IMR-90 (cell line): ENCODE data around the gene SMIM44. TPM values are rescaled to one million over a fixed set of nuclear protein-coding genes. Genes with fewer than 3 reads are reported as not detected.

Experiments used
- ATAC-seq: fragments of 200-7000 bp; cut with Tn5 transposase; 2 replicates; pipeline ENCODE4 v1.9.1; 2020; ENCODE audit warnings: low read depth, mild to moderate bottlenecking, moderate library complexity
- BruUV-seq: library from RNA; stranded (reverse); fragments of 400-500 nt; replicated peaks from 2 replicates; lab custom pipeline; 2021; lab: Mats Ljungman, UMichigan
- CTCF ChIA-PET: fragments of 300-600 bp; formaldehyde crosslinking; extraction: SDS; loops from one replicate; lab custom pipeline; 2021; ENCODE audit warnings: antibody characterized with exemption; lab: Yijun Ruan, JAX
- POLR2A ChIA-PET: fragments of 300-600 bp; sonication (Branson Sonifier 250); formaldehyde crosslinking; loops from one replicate; lab custom pipeline; 2022; ENCODE audit warnings: antibody characterized with exemption; ENCODE audit not compliant: unreplicated experiment; lab: Charles Lee
- DNase-seq: peaks from one replicate; pipeline ENCODE4 v3.0.0; 2013
- H2AFZ ChIP-seq: replicated peaks from 2 replicates; pipeline ENCODE3; 2013; ENCODE audit warnings: low read length, mild to moderate bottlenecking; ENCODE audit not compliant: poor library complexity
- H2AK5ac ChIP-seq: 2 replicates; pipeline ENCODE4 v1.6.1; 2013; ENCODE audit warnings: low read depth, low read length, inconsistent platforms
- H2AK9ac ChIP-seq: replicated peaks from 2 replicates; pipeline ENCODE3; 2013; ENCODE audit warnings: mild to moderate bottlenecking, low read depth, low read length, moderate library complexity; ENCODE audit not compliant: poor library complexity
- H2BK120ac ChIP-seq: 2 replicates; pipeline ENCODE4 v1.6.1; 2013; ENCODE audit warnings: low read depth, low read length, inconsistent platforms
- H2BK15ac ChIP-seq: 3 replicates; pipeline ENCODE4 v1.6.1; 2013; ENCODE audit warnings: low read depth, low read length, inconsistent platforms
- H2BK20ac ChIP-seq: 2 replicates; pipeline ENCODE4 v1.6.1; 2013; ENCODE audit warnings: low read depth, mild to moderate bottlenecking, inconsistent platforms, low read length, moderate library complexity
- H2BK5ac ChIP-seq: 2 replicates; pipeline ENCODE4 v1.6.1; 2013; ENCODE audit warnings: mild to moderate bottlenecking, low read depth, low read length, inconsistent platforms; ENCODE audit not compliant: poor library complexity, severe bottlenecking
- H3K14ac ChIP-seq: replicated peaks from 2 replicates; pipeline ENCODE4 v1.6.1; 2013; ENCODE audit warnings: low read depth, low read length, inconsistent platforms
- H3K18ac ChIP-seq: 2 replicates; pipeline ENCODE4 v1.6.1; 2013; ENCODE audit warnings: low read depth, low read length, control low read depth
- H3K23ac ChIP-seq: 2 replicates; pipeline ENCODE4 v1.6.1; 2013; ENCODE audit warnings: low read depth, low read length, inconsistent platforms
- H3K27ac ChIP-seq: 2 replicates; pipeline ENCODE4 v1.5.1; 2013; ENCODE audit warnings: mild to moderate bottlenecking, control low read depth, low read length; ENCODE audit not compliant: insufficient read depth
- H3K27me3 ChIP-seq: 2 replicates; pipeline ENCODE4 v1.6.1; 2013; ENCODE audit warnings: low read length; ENCODE audit not compliant: control insufficient read depth, insufficient read depth
- H3K36me3 ChIP-seq: 2 replicates; pipeline ENCODE4 v1.6.1; 2013; ENCODE audit warnings: low read length, mixed read lengths; ENCODE audit not compliant: control insufficient read depth, insufficient read depth
- H3K4ac ChIP-seq: 2 replicates; pipeline ENCODE4 v1.6.1; 2013; ENCODE audit warnings: low read depth, low read length, inconsistent platforms
- H3K4me1 ChIP-seq: 2 replicates; pipeline ENCODE4 v1.6.1; 2013; ENCODE audit warnings: low read length, mixed read lengths; ENCODE audit not compliant: control insufficient read depth, insufficient read depth
- H3K4me2 ChIP-seq: 2 replicates; pipeline ENCODE4 v1.6.1; 2013; ENCODE audit warnings: low read depth, mild to moderate bottlenecking, control low read depth, low read length, moderate library complexity
- H3K4me3 ChIP-seq: 2 replicates; pipeline ENCODE4 v1.5.1; 2013; ENCODE audit warnings: low read depth, mild to moderate bottlenecking, control low read depth, low read length, moderate library complexity; ENCODE audit not compliant: insufficient read depth
- H3K56ac ChIP-seq: 2 replicates; pipeline ENCODE4 v1.6.1; 2013; ENCODE audit warnings: low read length, inconsistent platforms; ENCODE audit not compliant: insufficient read depth; ENCODE audit errors: extremely low read depth
- H3K79me1 ChIP-seq, 2 experiments: 2 replicates each; pipeline ENCODE4 v1.6.1; 2013; ENCODE audit warnings: low read length in 2 of 2, inconsistent platforms in 1 of 2, low read depth in 1 of 2
- H3K9ac ChIP-seq: 2 replicates; pipeline ENCODE4 v1.6.1; 2013; ENCODE audit warnings: low read depth, low read length, control low read depth
- H3K9me1 ChIP-seq: 2 replicates; pipeline ENCODE4 v1.6.1; 2013; ENCODE audit warnings: low read length, inconsistent platforms; ENCODE audit not compliant: insufficient read depth
- H3K9me3 ChIP-seq: 2 replicates; pipeline ENCODE4 v1.6.1; 2013; ENCODE audit warnings: low read length; ENCODE audit not compliant: control insufficient read depth, insufficient read depth
- H4K20me1 ChIP-seq: 2 replicates; pipeline ENCODE4 v1.6.1; 2013; ENCODE audit warnings: low read length, inconsistent platforms; ENCODE audit not compliant: insufficient read depth
- H4K5ac ChIP-seq: 2 replicates; pipeline ENCODE4 v1.6.1; 2013; ENCODE audit warnings: mild to moderate bottlenecking, low read depth, low read length, control low read depth
- H4K8ac ChIP-seq, 2 experiments: 2 replicates each; pipeline ENCODE4 v1.6.1; 2013; ENCODE audit warnings: low read depth in 2 of 2, low read length in 2 of 2, control low read depth in 1 of 2, inconsistent platforms in 1 of 2
- H4K91ac ChIP-seq: 2 replicates; pipeline ENCODE4 v1.6.1; 2013; ENCODE audit warnings: low read depth, low read length, inconsistent platforms; ENCODE audit not compliant: insufficient read depth
- BHLHE40 ChIP-seq: fragments of 150-350 bp; IDR thresholded peaks from 2 replicates; pipeline ENCODE4 v1.6.1; 2016; ENCODE audit warnings: mild to moderate bottlenecking, low read depth, low read length
- CEBPB ChIP-seq: IDR thresholded peaks from 2 replicates; pipeline ENCODE4 v1.6.1; 2012; ENCODE audit warnings: low read depth, low read length, improper control_type of control experiment
- CHD1 ChIP-seq: IDR thresholded peaks from 2 replicates; pipeline ENCODE4 v1.6.1; 2012; ENCODE audit warnings: low read depth, low read length, improper control_type of control experiment
- FOS ChIP-seq: fragments of 150-350 bp; IDR thresholded peaks from 2 replicates; pipeline ENCODE4 v1.6.1; 2016; ENCODE audit warnings: low read depth, low read length
- MAFK ChIP-seq: IDR thresholded peaks from 2 replicates; pipeline ENCODE4 v1.6.1; 2012; ENCODE audit warnings: low read depth, low read length, improper control_type of control experiment
- MAZ ChIP-seq: IDR thresholded peaks from 2 replicates; pipeline ENCODE4 v1.6.1; 2012; ENCODE audit warnings: low read depth, mild to moderate bottlenecking, low read length, improper control_type of control experiment, moderate library complexity, borderline replicate concordance
- MXI1 ChIP-seq: IDR thresholded peaks from 2 replicates; pipeline ENCODE4 v1.6.1; 2012; ENCODE audit warnings: low read depth, mild to moderate bottlenecking, low read length, moderate library complexity, borderline replicate concordance
- NFE2L2 ChIP-seq: fragments of 150-350 bp; IDR thresholded peaks from 2 replicates; pipeline ENCODE4 v1.6.1; 2016; ENCODE audit warnings: low read depth, mild to moderate bottlenecking, low read length
- POLR2A ChIP-seq: IDR thresholded peaks from 2 replicates; pipeline ENCODE4 v1.6.1; 2012; ENCODE audit warnings: mild to moderate bottlenecking, low read depth, low read length
- RAD21 ChIP-seq: IDR thresholded peaks from 2 replicates; pipeline ENCODE4 v1.6.1; 2012; ENCODE audit warnings: low read length, improper control_type of control experiment
- RCOR1 ChIP-seq: IDR thresholded peaks from 2 replicates; pipeline ENCODE4 v1.6.1; 2012; ENCODE audit warnings: mild to moderate bottlenecking, low read length, improper control_type of control experiment; ENCODE audit not compliant: insufficient replicate concordance
- RFX5 ChIP-seq: IDR thresholded peaks from 2 replicates; pipeline ENCODE4 v1.8.0; 2012; ENCODE audit warnings: low read depth, mild to moderate bottlenecking, low read length, moderate library complexity
- SMC3 ChIP-seq: fragments of 150-350 bp; IDR thresholded peaks from 2 replicates; pipeline ENCODE4 v1.6.1; 2016; ENCODE audit warnings: low read depth, mild to moderate bottlenecking, antibody characterized with exemption, low read length, moderate library complexity
- WGBS, 2 experiments: methylation state at CpG; one replicate each; pipeline versions ENCODE4 v1.1.5 to v1.1.7; 2013; ENCODE audit warnings: missing lambda C conversion rate in 2 of 2; ENCODE audit not compliant: insufficient read length in 1 of 2; ENCODE audit errors: extremely low coverage in 2 of 2; 5-methylcytosine and 5-hydroxymethylcytosine counted together
- dilution Hi-C: fragments of 300-500 bp; cut with HindIII; formaldehyde crosslinking; loops from one replicate; pipeline ENCODE4 v1.14.3; 2018; ENCODE audit warnings: low sequenced_read_pairs; ENCODE audit not compliant: unreplicated experiment
- in situ Hi-C: fragments of 300-500 bp; cut with MboI; formaldehyde crosslinking; loops from 3 replicates; pipeline ENCODE4 v1.14.3; 2019; ENCODE audit warnings: low sequenced_read_pairs, inconsistent platforms, mixed read lengths
- intact Hi-C: fragments of 100-400 bp; cut with micrococcal nuclease; formaldehyde crosslinking; loops from 2 replicates; pipeline ENCODE4 v1.10.0; 2022
- polyA plus RNA-seq, 3 experiments: library from polyadenylated mRNA; depleted of rRNA; stranded (reverse); fragments of >200 nt; gene quantifications; 2 replicates each; pipeline ENCODE4 v1.2.3, GENCODE V29; 2012; ENCODE audit warnings: low replicate concordance in 1 of 3
- total RNA-seq: library from RNA; depleted of rRNA; stranded (reverse); fragments of >200 nt; gene quantifications from 2 replicates; pipeline ENCODE4 v1.2.3, GENCODE V29; 2012
- TF ChIP-seq, protein P1 (sequence below): conservative IDR thresholded peaks from 2 replicates; pipeline ENCODE4 v1.5.1; 2012; ENCODE audit warnings: mild to moderate bottlenecking, low read depth, low read length, improper control_type of control experiment
- TF ChIP-seq, protein P2 (sequence below): fragments of 150-350 bp; IDR thresholded peaks from 2 replicates; pipeline ENCODE4 v1.6.1; 2016; ENCODE audit warnings: low read depth, mild to moderate bottlenecking, low read length, moderate library complexity, borderline replicate concordance
- TF ChIP-seq, protein P3 (sequence below): fragments of 150-350 bp; IDR thresholded peaks from 2 replicates; pipeline ENCODE4 v1.6.1; 2017; ENCODE audit warnings: mild to moderate bottlenecking, antibody characterized with exemption, low read length, low read depth

SMIM44 gene
- total and polyA plus RNA-seq, 2 of the 4 experiments (the other 2 are of a cell fraction), result not detected

DNA sequence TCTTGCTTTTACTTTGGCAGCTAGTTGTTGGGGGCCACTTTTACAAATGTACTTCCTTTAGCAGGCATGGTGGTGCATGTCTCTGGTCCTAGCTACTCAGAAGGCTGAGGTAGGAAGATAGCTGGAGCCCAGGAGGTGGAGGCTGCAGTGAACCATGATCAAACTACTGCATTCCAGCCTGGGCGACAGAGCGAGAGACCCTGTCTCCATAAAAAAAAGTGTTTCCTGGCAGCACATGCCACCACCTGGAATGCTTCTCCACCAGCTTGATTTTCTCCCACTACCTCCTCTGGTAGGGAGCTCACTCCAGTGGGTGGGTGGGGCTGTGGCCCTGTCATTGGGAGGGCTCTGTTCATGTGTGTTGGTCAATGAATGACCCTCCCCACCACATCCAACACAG is 35.4 kb upstream of the SMIM44 start:
- H3K4me2 ChIP-seq, result no peak overlapping the region
- no peak overlapping the region for H2AK9ac ChIP-seq
- H2AFZ ChIP-seq, result no peak overlapping the region
- H4K5ac ChIP-seq, result no peak overlapping the region
- no peak overlapping the region for H2BK5ac ChIP-seq
- CTCF ChIA-PET, result no interaction called here
- no peak overlapping the region for H3K14ac ChIP-seq
- no peaks in the 10 kb centered on the region for H3K9me3 ChIP-seq
- in situ Hi-C loops, result no loop called here
- TF ChIP-seq, protein P1, sequence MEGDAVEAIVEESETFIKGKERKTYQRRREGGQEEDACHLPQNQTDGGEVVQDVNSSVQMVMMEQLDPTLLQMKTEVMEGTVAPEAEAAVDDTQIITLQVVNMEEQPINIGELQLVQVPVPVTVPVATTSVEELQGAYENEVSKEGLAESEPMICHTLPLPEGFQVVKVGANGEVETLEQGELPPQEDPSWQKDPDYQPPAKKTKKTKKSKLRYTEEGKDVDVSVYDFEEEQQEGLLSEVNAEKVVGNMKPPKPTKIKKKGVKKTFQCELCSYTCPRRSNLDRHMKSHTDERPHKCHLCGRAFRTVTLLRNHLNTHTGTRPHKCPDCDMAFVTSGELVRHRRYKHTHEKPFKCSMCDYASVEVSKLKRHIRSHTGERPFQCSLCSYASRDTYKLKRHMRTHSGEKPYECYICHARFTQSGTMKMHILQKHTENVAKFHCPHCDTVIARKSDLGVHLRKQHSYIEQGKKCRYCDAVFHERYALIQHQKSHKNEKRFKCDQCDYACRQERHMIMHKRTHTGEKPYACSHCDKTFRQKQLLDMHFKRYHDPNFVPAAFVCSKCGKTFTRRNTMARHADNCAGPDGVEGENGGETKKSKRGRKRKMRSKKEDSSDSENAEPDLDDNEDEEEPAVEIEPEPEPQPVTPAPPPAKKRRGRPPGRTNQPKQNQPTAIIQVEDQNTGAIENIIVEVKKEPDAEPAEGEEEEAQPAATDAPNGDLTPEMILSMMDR, result no peak
- TF ChIP-seq MAFK, result no peak
- no peak for TF ChIP-seq RAD21
- TF ChIP-seq CHD1, result no peak
- no peak for TF ChIP-seq RCOR1
- TF ChIP-seq MAZ, result no peak
- TF ChIP-seq, protein P2, sequence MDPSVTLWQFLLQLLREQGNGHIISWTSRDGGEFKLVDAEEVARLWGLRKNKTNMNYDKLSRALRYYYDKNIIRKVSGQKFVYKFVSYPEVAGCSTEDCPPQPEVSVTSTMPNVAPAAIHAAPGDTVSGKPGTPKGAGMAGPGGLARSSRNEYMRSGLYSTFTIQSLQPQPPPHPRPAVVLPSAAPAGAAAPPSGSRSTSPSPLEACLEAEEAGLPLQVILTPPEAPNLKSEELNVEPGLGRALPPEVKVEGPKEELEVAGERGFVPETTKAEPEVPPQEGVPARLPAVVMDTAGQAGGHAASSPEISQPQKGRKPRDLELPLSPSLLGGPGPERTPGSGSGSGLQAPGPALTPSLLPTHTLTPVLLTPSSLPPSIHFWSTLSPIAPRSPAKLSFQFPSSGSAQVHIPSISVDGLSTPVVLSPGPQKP, result no peak
- no peak for TF ChIP-seq CEBPB
- no peak for TF ChIP-seq NFE2L2
- TF ChIP-seq MXI1, result no peak
- no peak for TF ChIP-seq RFX5
- TF ChIP-seq, protein P3, sequence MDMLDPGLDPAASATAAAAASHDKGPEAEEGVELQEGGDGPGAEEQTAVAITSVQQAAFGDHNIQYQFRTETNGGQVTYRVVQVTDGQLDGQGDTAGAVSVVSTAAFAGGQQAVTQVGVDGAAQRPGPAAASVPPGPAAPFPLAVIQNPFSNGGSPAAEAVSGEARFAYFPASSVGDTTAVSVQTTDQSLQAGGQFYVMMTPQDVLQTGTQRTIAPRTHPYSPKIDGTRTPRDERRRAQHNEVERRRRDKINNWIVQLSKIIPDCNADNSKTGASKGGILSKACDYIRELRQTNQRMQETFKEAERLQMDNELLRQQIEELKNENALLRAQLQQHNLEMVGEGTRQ, result no peak
- no peak for TF ChIP-seq SMC3
- TF ChIP-seq POLR2A, result no peak
- TF ChIP-seq BHLHE40, result no peak
- no peak for TF ChIP-seq FOS
- H4K8ac ChIP-seq, result no peak overlapping the region
- no TSS peak for BruUV-seq
- H4K91ac ChIP-seq, result no peak overlapping the region
- no peak overlapping the region for H3K56ac ChIP-seq
- H3K4ac ChIP-seq, result no peak overlapping the region
- no peak for ATAC-seq
- H3K23ac ChIP-seq, result no peak overlapping the region
- no peaks in the 10 kb centered on the region for H3K27me3 ChIP-seq
- no peak overlapping the region for H3K9ac ChIP-seq
- peaks cover 99% of the 10 kb centered on the region for H4K20me1 ChIP-seq
- H3K4me3 ChIP-seq, result no peak overlapping the region
- no peak for DNase-seq
- H3K36me3 ChIP-seq, result peaks cover 18% of the 10 kb centered on the region; the same call in 1 of the 2 replicates
- H2AK5ac ChIP-seq, result no peak overlapping the region
- H3K79me1 ChIP-seq, result peaks cover 15 to 94% of the 10 kb centered on the region in 2 experiments
- no peak overlapping the region for H2BK120ac ChIP-seq
- H3K27ac ChIP-seq, result no peak overlapping the region
- intact Hi-C loops, result no loop called here
- peaks cover 24% of the 10 kb centered on the region for H3K9me1 ChIP-seq
- POLR2A ChIA-PET, result interaction anchor here (0.5 kb wide), 1 partner anchor 11 kb away, joined by 4 read pairs; no protein-coding TSS in a partner anchor
- WGBS, 2 experiments, result no CpG with 5 or more reads among the region's 2 CpGs
- H3K18ac ChIP-seq, result no peak overlapping the region
- H2BK15ac ChIP-seq, result no peak overlapping the region
- peaks cover 11% of the 10 kb centered on the region for H3K4me1 ChIP-seq
- no peak overlapping the region for H2BK20ac ChIP-seq
- dilution Hi-C loops, result no loop called here
